PC-3 (cell line): ENCODE results near the gene EAF1. TPM values are rescaled to one million over a fixed set of nuclear protein-coding genes. Genes with fewer than 3 reads are reported as not detected.

ENCODE experiments used
- ATAC-seq: fragments of 200-7000 bp; cut with Tn5 transposase; 2 replicates; pipeline ENCODE4 v1.9.1; 2020; ENCODE audit warnings: mild to moderate bottlenecking, moderate library complexity
- BruUV-seq: library from RNA; stranded (reverse); fragments of 400-500 nt; replicated peaks from 2 replicates; lab custom pipeline; 2021; lab: Mats Ljungman, UMichigan
- CTCF ChIA-PET: fragments of 300-600 bp; sonication (Branson Sonifier 250); formaldehyde crosslinking; loops from one replicate; lab custom pipeline; 2022; ENCODE audit warnings: antibody characterized with exemption; lab: Charles Lee
- POLR2A ChIA-PET: fragments of 300-600 bp; sonication (Branson Sonifier 250); formaldehyde crosslinking; loops from one replicate; lab custom pipeline; 2022; ENCODE audit warnings: antibody characterized with exemption; ENCODE audit not compliant: unreplicated experiment; lab: Charles Lee
- DNase-seq: peaks from one replicate; pipeline ENCODE4 v3.0.0-alpha.2; 2015
- H2AFZ ChIP-seq: fragments of 300-600 bp; sonication (generic); 2 replicates; pipeline ENCODE4 v1.6.0; 2016; ENCODE audit warnings: antibody characterized with exemption, low read length
- H3F3A ChIP-seq: fragments of 300-600 bp; sonication (generic); one replicate; pipeline ENCODE4 v1.6.0; 2017; ENCODE audit warnings: antibody characterized with exemption, low read length, control low read depth, mild to moderate bottlenecking; ENCODE audit not compliant: unreplicated experiment
- H3K27ac ChIP-seq: fragments of 300-600 bp; sonication (generic); 2 replicates; pipeline ENCODE4 v1.5.1; 2016; ENCODE audit warnings: mild to moderate bottlenecking, low read length
- H3K27me3 ChIP-seq: fragments of 300-600 bp; sonication (generic); 2 replicates; pipeline ENCODE4 v1.6.1; 2016; ENCODE audit warnings: low read length, mixed read lengths
- H3K36me3 ChIP-seq: fragments of 300-600 bp; sonication (generic); 2 replicates; pipeline ENCODE4 v1.6.1; 2016; ENCODE audit warnings: low read depth, mixed run types, low read length, mixed read lengths
- H3K4me1 ChIP-seq: fragments of 300-600 bp; sonication (generic); 2 replicates; pipeline ENCODE4 v1.5.1; 2016; ENCODE audit warnings: low read length; ENCODE audit not compliant: insufficient read depth
- H3K4me2 ChIP-seq: fragments of 300-600 bp; sonication (generic); 2 replicates; pipeline ENCODE4 v1.6.0; 2016; ENCODE audit warnings: low read length
- H3K4me3 ChIP-seq: fragments of 300-600 bp; sonication (generic); 2 replicates; pipeline ENCODE4 v1.5.1; 2016; ENCODE audit warnings: mild to moderate bottlenecking, low read length, mixed read lengths
- H3K79me2 ChIP-seq: fragments of 300-600 bp; sonication (generic); 2 replicates; pipeline ENCODE4 v1.6.1; 2017; ENCODE audit warnings: low read length, mixed read lengths
- H3K9ac ChIP-seq: fragments of 300-600 bp; sonication (generic); 2 replicates; pipeline ENCODE4 v1.6.0; 2016; ENCODE audit warnings: mild to moderate bottlenecking, low read length
- H3K9me2 ChIP-seq: fragments of 300-600 bp; sonication (generic); replicated peaks from 2 replicates; pipeline ENCODE4 v1.6.1; 2016; ENCODE audit warnings: mixed run types, low read length, mixed read lengths
- H3K9me3 ChIP-seq: fragments of 300-600 bp; sonication (generic); 2 replicates; pipeline ENCODE4 v1.6.1; 2016; ENCODE audit warnings: low read length, mixed read lengths
- H4K20me1 ChIP-seq: fragments of 300-600 bp; sonication (generic); 2 replicates; pipeline ENCODE4 v1.6.1; 2016; ENCODE audit warnings: low read length, mixed read lengths
- CTCF ChIP-seq: fragments of 300-600 bp; sonication (generic); conservative IDR thresholded peaks from 2 replicates; pipeline ENCODE4 v1.5.1; 2017; ENCODE audit warnings: antibody characterized with exemption, low read depth, mild to moderate bottlenecking, low read length
- EZH2 ChIP-seq: fragments of 300-600 bp; sonication (generic); IDR thresholded peaks from one replicate; pipeline ENCODE4 v1.6.1; 2017; ENCODE audit warnings: antibody characterized with exemption, mild to moderate bottlenecking, low read length; ENCODE audit not compliant: unreplicated experiment
- EZH2phosphoT487 ChIP-seq: fragments of 300-600 bp; sonication (generic); IDR thresholded peaks from 2 replicates; pipeline ENCODE4 v1.6.1; 2018; ENCODE audit warnings: mild to moderate bottlenecking, antibody characterized with exemption, low read length, borderline replicate concordance
- intact Hi-C: fragments of 100-400 bp; cut with micrococcal nuclease; formaldehyde crosslinking; loops from 2 replicates; pipeline ENCODE4 v1.9.0; 2023
- total RNA-seq: library from RNA; depleted of rRNA; stranded (reverse); fragments of >200 nt; gene quantifications from 2 replicates; pipeline ENCODE4 v1.2.3, GENCODE V29; 2014

Gene EAF1
- total RNA-seq, 1 experiment from 2014 or later, result 35.3 TPM

- DNase-seq (no peak), ATAC-seq (no peak)
- Histone ChIP-seq H3K36me3 (no peaks in the 10 kb centered on the region), H3K4me1 (no peaks in the 10 kb centered on the region), H3K9me3 (no peaks in the 10 kb centered on the region), H3K9ac (no peak overlapping the region), H3K9me2 (no peaks in the 10 kb centered on the region), H4K20me1 (no peaks in the 10 kb centered on the region), H3K27ac (no peak overlapping the region), H2AFZ (no peak overlapping the region), H3K4me2 (no peak overlapping the region), H3F3A (no peaks in the 10 kb centered on the region), H3K79me2 (no peaks in the 10 kb centered on the region), H3K27me3 (no peaks in the 10 kb centered on the region), H3K4me3 (no peak overlapping the region)
- TF ChIP-seq EZH2phosphoT487 (no peak), CTCF (no peak), EZH2 (no peak)
- intact Hi-C loops, result no loop called here
- BruUV-seq, result no TSS peak
- CTCF ChIA-PET, result interaction anchor here (0.5 kb wide), 1 partner anchor 11 kb away, joined by 3 read pairs; no protein-coding TSS in a partner anchor
- POLR2A ChIA-PET, result no interaction called here
These were observed 33.6 kb downstream of the EAF1 start for GRCh38 chr3:15460891-15461531.

- H3K4me3 ChIP-seq, result no peak overlapping the region
- CTCF ChIA-PET, result no interaction called here
- POLR2A ChIA-PET, result no interaction called here
These were observed 35.1 kb downstream of the EAF1 start for GRCh38 chr3:15462451-15462850.

More at GRCh38 chr3:15462451-15462850, 35.1 kb downstream of the EAF1 start:
- Histone ChIP-seq H3K9ac (no peak overlapping the region), H3F3A (no peaks in the 10 kb centered on the region), H3K9me3 (no peaks in the 10 kb centered on the region), H2AFZ (no peak overlapping the region), H3K4me1 (no peaks in the 10 kb centered on the region), H3K27ac (no peak overlapping the region), H3K9me2 (peaks cover 3% of the 10 kb centered on the region; the same call in 1 of the 2 replicates), H3K79me2 (no peaks in the 10 kb centered on the region), H4K20me1 (no peaks in the 10 kb centered on the region), H3K27me3 (no peaks in the 10 kb centered on the region), H3K36me3 (no peaks in the 10 kb centered on the region), H3K4me2 (no peak overlapping the region)
- TF ChIP-seq EZH2 (no peak), EZH2phosphoT487 (no peak), CTCF (no peak)
- no peak for ATAC-seq
- intact Hi-C loops, result no loop called here
- DNase-seq, result no peak
- no TSS peak for BruUV-seq
